Stimulated activated CD4-positive, alpha-beta T cell treated with anti-CD3 and anti-CD28 coated beads, Interleukin-1b, Interleukin-23, amount 100 ng/mL, for 48 hours (primary cell): ENCODE results near the gene PRUNE2.

Experiments used
- DNase-seq: peaks from one replicate; pipeline ENCODE4 v3.0.0-alpha.2; 2020

The PRUNE2 gene

DNA sequence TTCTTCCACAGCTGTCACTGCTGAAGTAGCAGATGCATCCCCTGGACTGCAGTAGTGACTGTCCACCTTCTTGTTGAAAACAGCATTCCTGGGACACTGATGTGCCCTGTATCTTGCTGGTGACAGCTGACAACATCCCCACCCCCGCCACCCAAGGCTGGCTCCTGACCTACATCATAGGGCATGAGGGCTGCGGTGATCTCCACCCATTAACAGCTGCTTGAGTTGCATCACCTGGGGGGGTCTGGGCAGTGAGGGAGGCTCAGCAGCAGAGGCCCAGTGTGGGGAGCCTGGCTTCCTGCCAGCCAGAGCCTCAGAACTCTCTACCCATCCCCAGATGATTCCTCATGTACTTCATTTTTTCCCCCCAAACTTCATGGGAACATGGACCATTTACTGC is 4.1 kb downstream of the PRUNE2 start:
- no peak for DNase-seq

GRCh38 chr9:76900884-76901440 is 5.0 kb downstream of the PRUNE2 start:
- no peak for DNase-seq

DNA sequence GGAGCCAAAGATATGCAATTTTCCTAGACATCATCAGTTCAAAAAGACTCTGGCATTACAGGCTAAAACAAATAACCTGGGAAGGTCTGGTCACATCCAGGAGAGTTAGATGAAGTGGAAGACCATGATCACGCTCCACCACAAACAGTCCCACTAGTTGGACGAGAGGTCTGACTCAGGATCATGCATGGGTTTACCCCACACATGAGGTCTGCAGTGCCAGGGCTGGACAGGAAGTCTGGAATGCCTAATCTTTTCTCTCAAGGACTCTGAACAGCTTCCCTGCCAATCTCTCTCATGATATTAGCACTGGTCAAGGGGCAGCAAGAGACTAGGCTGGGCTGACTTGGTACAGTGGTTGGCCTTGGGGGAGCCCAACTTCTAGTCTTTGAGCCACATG is 7.1 kb downstream of the PRUNE2 start:
- no peak for DNase-seq

- DNase-seq: no peak
These were observed 7.9 kb downstream of the PRUNE2 start for GRCh38 chr9:76897804-76898525.

GRCh38 chr9:76896035-76896434 is 9.9 kb downstream of the PRUNE2 start:
- no peak for DNase-seq

DNA sequence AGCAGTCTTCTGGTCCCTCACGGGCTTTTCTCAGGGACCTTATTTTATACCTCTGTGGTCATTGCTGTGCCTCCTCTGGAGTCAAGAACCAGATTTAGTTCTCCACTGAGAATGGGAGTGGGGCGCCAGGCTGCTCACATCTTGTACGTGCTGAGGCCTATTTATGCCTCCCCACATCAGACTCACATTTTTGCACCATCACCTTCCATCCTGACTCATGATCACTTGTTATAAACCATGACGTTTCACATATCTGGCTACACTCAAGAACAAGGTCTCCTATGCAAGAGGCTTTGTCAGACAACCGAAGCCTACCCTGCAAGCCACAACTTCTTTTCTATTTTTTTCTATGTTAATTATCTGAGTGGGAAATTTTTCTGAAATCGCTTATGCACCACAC is 10.7 kb downstream of the PRUNE2 start:
- DNase-seq: no peak

- DNase-seq: no peak
These were observed 11.7 kb downstream of the PRUNE2 start for GRCh38 chr9:76894198-76894597.

GRCh38 chr9:76893395-76893932 is 12.4 kb downstream of the PRUNE2 start:
- no peak for DNase-seq

DNA sequence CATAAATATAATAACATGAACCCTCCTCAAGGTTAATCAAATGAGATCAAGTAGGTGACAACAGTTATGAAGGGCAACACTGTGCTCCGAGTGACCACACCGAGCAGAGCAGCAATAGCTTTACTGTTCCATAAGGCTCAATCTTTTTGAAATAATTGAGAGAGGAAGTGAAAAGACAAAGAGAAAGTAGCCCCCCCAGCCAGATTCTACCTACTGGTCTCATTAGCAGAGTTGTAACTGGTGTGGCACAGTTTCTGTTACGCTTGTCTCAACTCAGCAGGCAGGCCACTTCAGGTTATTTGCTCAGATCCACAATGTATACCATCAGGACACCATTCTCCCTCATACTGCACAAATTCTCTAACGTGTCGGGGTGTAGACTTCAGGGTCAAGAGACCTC is 14.0 kb downstream of the PRUNE2 start:
- DNase-seq: no peak

DNA sequence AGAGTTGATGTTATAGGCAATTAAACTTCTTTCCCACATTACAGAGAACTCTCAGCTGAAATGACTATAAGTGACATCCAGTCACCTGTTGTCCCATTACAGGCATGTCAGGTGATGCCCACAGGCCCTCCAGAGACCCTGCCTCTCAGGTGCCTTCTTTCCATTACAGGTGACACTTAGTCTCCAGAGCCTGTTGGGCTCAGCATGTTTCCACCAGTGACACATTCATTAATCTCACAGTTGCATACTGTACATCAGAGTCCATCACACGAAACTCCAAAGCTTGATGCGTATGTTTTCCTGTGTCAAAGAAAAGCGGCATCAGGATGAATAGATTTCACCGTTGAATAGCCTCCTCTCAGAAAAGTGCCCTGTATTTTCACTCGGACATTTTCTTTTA is 14.6 kb downstream of the PRUNE2 start:
- DNase-seq: no peak

DNA sequence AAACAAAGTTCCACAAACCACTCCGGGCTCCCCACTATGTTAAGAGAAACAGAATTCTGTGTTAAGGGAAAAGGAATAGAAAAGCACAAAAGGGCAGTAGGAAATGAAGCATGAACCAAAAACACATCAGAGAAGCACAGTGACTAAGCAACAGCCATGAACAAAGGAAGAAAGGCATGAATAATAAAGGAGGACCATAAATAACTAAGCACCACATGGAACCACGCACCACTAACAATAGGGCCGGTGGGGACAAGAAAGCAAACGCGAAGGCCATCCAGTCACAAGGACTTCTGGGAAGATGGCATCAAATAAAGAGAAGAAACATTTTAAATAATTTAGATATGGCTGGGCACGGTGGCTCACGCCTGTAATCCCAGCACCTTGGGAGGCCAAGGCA is 18.0 kb downstream of the PRUNE2 start:
- no peak for DNase-seq

DNA sequence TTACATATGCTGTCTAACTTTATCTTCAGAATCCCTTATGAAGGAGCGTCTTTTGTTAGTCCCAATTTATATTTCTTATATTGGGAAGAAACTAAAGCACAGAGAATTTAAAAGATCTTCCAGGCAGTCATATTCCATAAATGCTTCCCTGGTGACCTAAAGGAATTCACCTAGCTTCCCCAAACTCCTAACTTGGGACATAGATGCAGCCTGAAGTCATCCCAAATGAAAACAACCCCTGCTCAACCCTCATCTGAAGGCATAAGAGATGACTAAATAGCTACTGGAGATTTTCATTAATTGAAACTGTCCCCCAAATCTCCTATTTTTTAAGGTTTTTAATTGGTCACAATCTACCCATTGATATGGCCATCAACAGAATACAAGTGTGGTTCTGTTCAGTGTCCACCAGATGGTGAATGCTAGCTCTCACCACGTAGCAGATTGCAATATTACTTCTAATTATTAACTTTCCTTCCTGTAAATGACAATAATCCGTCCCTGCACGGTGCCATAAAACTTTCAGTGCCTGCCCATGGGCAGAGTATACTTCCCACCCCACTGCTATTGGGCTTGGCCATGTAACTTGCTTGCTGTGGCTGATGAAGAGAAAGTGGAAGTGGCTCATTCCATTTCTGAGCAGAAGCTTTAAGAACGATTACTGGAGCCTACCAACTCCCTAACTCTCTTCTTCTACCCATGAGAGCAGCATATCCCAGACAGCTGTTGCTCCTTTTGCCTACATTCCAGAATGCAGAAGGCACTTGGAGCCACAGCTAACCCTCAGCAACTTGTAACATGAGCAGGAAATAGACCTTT is 18.7 kb downstream of the PRUNE2 start:
- DNase-seq: no peak

GRCh38 chr9:76886318-76886717 is 19.6 kb downstream of the PRUNE2 start:
- no peak for DNase-seq

GRCh38 chr9:76884823-76885222 is 21.1 kb downstream of the PRUNE2 start:
- DNase-seq: no peak

- DNase-seq: no peak
These were observed 22.5 kb downstream of the PRUNE2 start for GRCh38 chr9:76883341-76883855.

DNA sequence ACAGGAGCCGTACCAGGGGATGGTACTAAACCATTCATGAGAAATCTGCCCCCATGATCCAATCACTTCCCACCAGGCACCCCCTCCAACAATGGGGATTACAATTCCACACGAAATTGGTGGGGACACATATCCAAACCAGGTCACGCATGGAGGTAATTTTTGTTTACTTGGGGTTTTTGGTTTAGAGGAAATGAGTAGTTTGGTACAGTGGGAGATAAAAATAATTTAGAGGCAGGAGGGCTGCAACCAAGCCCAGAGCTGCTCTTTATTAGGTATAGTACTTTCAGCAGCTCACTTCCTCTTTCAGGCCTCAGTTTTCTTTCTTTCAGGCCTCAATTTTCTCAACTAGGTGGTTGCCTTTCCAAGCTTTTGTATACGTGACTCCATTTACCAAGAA is 23.2 kb downstream of the PRUNE2 start:
- no peak for DNase-seq

GRCh38 chr9:76880210-76880609 is 25.7 kb downstream of the PRUNE2 start:
- DNase-seq: no peak

GRCh38 chr9:76878933-76879332 is 27.0 kb downstream of the PRUNE2 start:
- DNase-seq: no peak

GRCh38 chr9:76877961-76878360 is 28.0 kb downstream of the PRUNE2 start:
- DNase-seq: no peak

DNA sequence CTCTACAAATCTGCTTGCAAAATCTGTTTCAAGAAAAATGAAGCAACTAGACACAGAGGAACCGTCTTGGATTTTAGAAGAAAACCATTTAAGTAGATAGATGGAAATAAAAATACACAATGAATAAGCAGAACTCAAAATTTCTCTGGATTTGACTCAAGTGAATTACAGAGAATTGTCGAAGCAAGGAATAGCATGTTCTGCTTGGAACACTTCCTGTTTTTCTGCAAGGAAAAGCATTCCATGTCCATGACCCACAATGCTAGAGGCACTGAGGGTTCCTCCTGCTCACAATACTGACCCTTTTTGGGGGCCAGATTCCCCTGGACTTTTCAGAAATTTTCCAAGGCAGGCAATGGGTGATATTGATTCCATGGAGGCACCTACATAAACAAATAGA is 29.8 kb downstream of the PRUNE2 start:
- DNase-seq: no peak

- no peak for DNase-seq
These were observed 32.1 kb downstream of the PRUNE2 start for GRCh38 chr9:76873821-76874220.

DNA sequence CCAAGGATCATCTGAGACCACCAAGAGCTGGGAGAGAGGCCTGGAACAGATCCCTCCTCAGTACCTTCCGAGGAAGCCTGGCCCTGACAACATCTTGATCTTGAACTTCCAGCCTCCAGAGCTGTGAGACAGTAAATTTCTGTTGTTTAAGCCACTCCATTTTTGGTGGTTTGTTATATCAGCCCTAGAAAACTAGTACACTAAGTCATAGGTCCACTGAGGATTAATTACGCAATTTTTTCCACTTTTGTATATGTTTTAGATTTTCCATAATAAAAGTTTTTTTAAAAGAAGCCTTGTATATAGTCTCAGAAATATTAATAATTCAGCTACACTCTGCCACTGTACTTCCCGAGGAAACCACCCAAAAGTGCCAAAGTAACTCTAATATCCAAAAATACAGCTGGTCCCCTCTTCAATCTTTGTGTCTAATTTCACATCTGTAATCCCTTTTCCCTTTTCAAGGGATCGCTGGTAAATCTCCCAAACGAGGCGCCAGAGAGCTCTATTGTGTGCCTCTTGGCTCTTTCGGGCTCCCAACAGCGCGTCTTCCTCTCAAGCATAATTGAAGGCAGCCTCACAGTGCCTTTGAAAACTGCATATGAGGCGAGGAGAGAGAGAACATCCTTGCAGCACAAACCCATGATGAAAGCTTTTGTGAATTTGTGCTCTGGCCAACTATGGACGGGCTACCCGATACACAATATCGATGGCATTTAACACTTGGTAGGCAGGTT is 32.7 kb downstream of the PRUNE2 start:
- DNase-seq: no peak

DNA sequence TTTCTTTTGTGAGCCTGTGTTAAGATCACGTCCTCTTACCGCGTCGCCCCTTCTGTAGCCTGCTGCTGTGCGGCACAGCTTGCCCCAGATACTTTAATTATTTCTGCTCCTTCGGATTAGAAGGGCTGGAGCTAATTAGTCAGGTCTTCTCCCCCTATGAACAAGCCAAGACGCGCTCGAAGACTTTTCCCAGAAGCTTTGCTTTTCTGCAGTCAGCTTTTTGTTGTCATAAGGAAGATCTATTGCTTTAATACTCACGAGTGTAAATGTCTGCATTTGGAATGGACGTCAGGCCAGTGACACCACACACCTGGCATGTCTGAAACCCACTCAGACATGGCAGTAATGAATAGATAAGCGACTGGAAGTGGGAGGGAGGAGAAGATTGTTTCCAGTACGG is 37.0 kb downstream of the PRUNE2 start:
- DNase-seq: no peak
